Endothelial cell of umbilical vein (primary cell): ENCODE data around the gene ZSWIM5. TPM values are rescaled to one million over a fixed set of nuclear protein-coding genes. Genes with fewer than 3 reads are reported as not detected.

Experiments used
- BruUV-seq: library from RNA; stranded (reverse); fragments of 400-500 nt; replicated peaks from 2 replicates; lab custom pipeline; 2021; lab: Mats Ljungman, UMichigan
- CTCF ChIA-PET: fragments of 300-600, 350-600 bp; sonication (Branson Sonifier 250); formaldehyde crosslinking; loops from one replicate; lab custom pipeline; 2021; ENCODE audit warnings: antibody characterized with exemption, inconsistent platforms; lab: Charles Lee
- POLR2A ChIA-PET: fragments of 300-600, 350-600 bp; sonication (Branson Sonifier 250); formaldehyde crosslinking; loops from one replicate; lab custom pipeline; 2021; ENCODE audit warnings: antibody characterized with exemption, inconsistent platforms; lab: Charles Lee
- DNase-seq: peaks from one replicate; pipeline ENCODE4 v3.0.0-alpha.2; 2011; ENCODE audit warnings: low read depth, low spot score
- FAIRE-seq: peaks from 2 replicates; lab custom pipeline; 2011; peaks lifted over from hg19 to GRCh38; lab: Jason Lieb, UNC
- H2AFZ ChIP-seq: 2 replicates; pipeline ENCODE4 v1.6.0; 2012; ENCODE audit warnings: low read depth, low read length, control low read depth, inconsistent platforms
- H3K27ac ChIP-seq: 2 replicates; pipeline ENCODE4 v1.5.1; 2011; ENCODE audit warnings: low read depth, mild to moderate bottlenecking, control low read depth, low read length, moderate library complexity; ENCODE audit not compliant: insufficient read depth
- H3K27me3 ChIP-seq, 2 experiments: 2 replicates each; pipeline versions ENCODE4 v1.6.0 to v1.6.1; 2011; ENCODE audit warnings: low read length in 2 of 2, mixed read lengths in 1 of 2; ENCODE audit not compliant: control insufficient read depth in 2 of 2, insufficient read depth in 2 of 2
- H3K36me3 ChIP-seq, 2 experiments: 2 replicates in 1 of 2; 3 replicates in 1 of 2; pipeline ENCODE4 v1.5.1; 2011; ENCODE audit warnings: low read length in 2 of 2, mild to moderate bottlenecking in 1 of 2, moderate library complexity in 1 of 2; ENCODE audit not compliant: control insufficient read depth in 2 of 2, insufficient read depth in 2 of 2; ENCODE audit errors: extremely low read depth in 1 of 2
- H3K4me1 ChIP-seq: 3 replicates; pipeline ENCODE4 v1.5.1; 2011; ENCODE audit warnings: mild to moderate bottlenecking, low read length; ENCODE audit not compliant: control insufficient read depth, insufficient read depth; ENCODE audit errors: extremely low read depth
- H3K4me2 ChIP-seq: 2 replicates; pipeline ENCODE4 v1.6.1; 2011; ENCODE audit warnings: low read length, control low read depth, mixed read lengths; ENCODE audit not compliant: insufficient read depth
- H3K4me3 ChIP-seq, 3 experiments: fragments of 200-600 bp in 1 of 3; sonication (generic), shearing (Covaris generic) in 1 of 3; replicated peaks in 1 of 3; 2 replicates each; pipeline ENCODE4 v1.5.1; 2011 to 2016; ENCODE audit warnings: control low read depth in 3 of 3, low read length in 3 of 3, mild to moderate bottlenecking in 2 of 3, inconsistent platforms in 1 of 3, low read depth in 1 of 3, moderate library complexity in 1 of 3; ENCODE audit not compliant: insufficient read depth in 1 of 3
- H3K79me2 ChIP-seq: 2 replicates; pipeline ENCODE4 v1.6.0; 2012; ENCODE audit warnings: low read length, inconsistent platforms; ENCODE audit not compliant: control insufficient read depth, insufficient read depth
- H3K9ac ChIP-seq: replicated peaks from 2 replicates; pipeline ENCODE3; 2011; ENCODE audit warnings: low read length, control low read depth; ENCODE audit not compliant: insufficient read depth; ENCODE audit errors: extremely low read depth
- H3K9me1 ChIP-seq: replicated peaks from 3 replicates; pipeline ENCODE4 v1.6.0; 2011; ENCODE audit warnings: mild to moderate bottlenecking, low read length; ENCODE audit not compliant: control insufficient read depth, insufficient read depth; ENCODE audit errors: extremely low read depth
- H3K9me3 ChIP-seq: replicated peaks from 2 replicates; pipeline ENCODE4 v1.5.1; 2012; ENCODE audit warnings: low read length, inconsistent platforms; ENCODE audit not compliant: control insufficient read depth, insufficient read depth
- H4K20me1 ChIP-seq: replicated peaks from 2 replicates; pipeline ENCODE3; 2011; ENCODE audit warnings: mild to moderate bottlenecking, low read length; ENCODE audit not compliant: control insufficient read depth, insufficient read depth; ENCODE audit errors: extremely low read depth
- EZH2 ChIP-seq: IDR thresholded peaks from 2 replicates; pipeline ENCODE4 v1.6.1; 2012; ENCODE audit warnings: borderline replicate concordance, low read depth, mild to moderate bottlenecking, moderate library complexity, low read length, inconsistent platforms; ENCODE audit not compliant: severe bottlenecking
- FOS ChIP-seq: IDR thresholded peaks from 2 replicates; pipeline ENCODE4 v1.6.1; 2011; ENCODE audit warnings: mild to moderate bottlenecking, low read length, moderate library complexity, borderline replicate concordance; ENCODE audit not compliant: insufficient read depth
- GATA2 ChIP-seq: IDR thresholded peaks from 2 replicates; pipeline ENCODE4 v1.7.0; 2011; ENCODE audit warnings: low read depth, mild to moderate bottlenecking, moderate library complexity, mixed read lengths, low read length; ENCODE audit not compliant: insufficient read length, insufficient read depth
- JUN ChIP-seq: IDR thresholded peaks from 2 replicates; pipeline ENCODE4 v1.6.1; 2011; ENCODE audit warnings: borderline replicate concordance, low read depth; ENCODE audit not compliant: insufficient read length, insufficient read depth
- MYC ChIP-seq: IDR thresholded peaks from one replicate; pipeline ENCODE4 v1.6.1; 2011; ENCODE audit warnings: mild to moderate bottlenecking, low read depth, low read length
- POLR2A ChIP-seq: IDR thresholded peaks from 2 replicates; pipeline ENCODE4 v1.6.1; 2012; ENCODE audit warnings: low read depth, mild to moderate bottlenecking, control low read depth, low read length
- POLR2AphosphoS5 ChIP-seq: IDR thresholded peaks from 2 replicates; pipeline ENCODE4 v1.6.1; 2012; ENCODE audit warnings: low read depth, mild to moderate bottlenecking, control low read depth, low read length, moderate library complexity; ENCODE audit not compliant: insufficient read depth
- dilution Hi-C: fragments of 300-500 bp; cut with MboI; formaldehyde crosslinking; loops from one replicate; pipeline ENCODE4 v1.15.0; 2019; ENCODE audit warnings: low sequenced_read_pairs; ENCODE audit not compliant: extremely low pct_ligation_motif_present
- intact Hi-C: fragments of 100-400 bp; cut with micrococcal nuclease; formaldehyde crosslinking; loops from one replicate; pipeline ENCODE4 v1.10.0; 2022
- polyA plus RNA-seq, 4 experiments: library from polyadenylated mRNA; depleted of rRNA in 3 of 4; stranded (reverse) in 3 of 4; unstranded in 1 of 4; fragments of >200 nt; gene quantifications; 2 replicates each; pipeline versions ENCODE4 v1.2.1 to v1.2.3, GENCODE V29; 2011 to 2012; ENCODE audit warnings: missing spikeins in 1 of 4
- total RNA-seq: library from RNA; stranded (reverse); gene quantifications from 2 replicates; pipeline ENCODE4 v1.2.3, GENCODE V29; 2021
- TF ChIP-seq, protein P1 (sequence below): IDR thresholded peaks from 2 replicates; pipeline ENCODE4 v1.6.1; 2011; ENCODE audit not compliant: insufficient read depth, insufficient read length
- TF ChIP-seq, protein P2 (sequence below), 2 donors: IDR thresholded peaks; 1 replicate in 1 of 2; 2 replicates in 1 of 2; pipeline ENCODE4 v1.5.1; 2011; ENCODE audit warnings: low read length in 2 of 2, mild to moderate bottlenecking in 2 of 2, moderate library complexity in 2 of 2, control low read depth in 1 of 2, inconsistent platforms in 1 of 2, low read depth in 1 of 2; ENCODE audit not compliant: insufficient read depth in 1 of 2; ENCODE audit errors: extremely low read depth in 1 of 2

ZSWIM5 gene
- total and polyA plus RNA-seq, 2 donors (not counting 3 experiments of a cell fraction or from before 2014, with no cell fraction given): 1.6 to 4.3 TPM

DNA sequence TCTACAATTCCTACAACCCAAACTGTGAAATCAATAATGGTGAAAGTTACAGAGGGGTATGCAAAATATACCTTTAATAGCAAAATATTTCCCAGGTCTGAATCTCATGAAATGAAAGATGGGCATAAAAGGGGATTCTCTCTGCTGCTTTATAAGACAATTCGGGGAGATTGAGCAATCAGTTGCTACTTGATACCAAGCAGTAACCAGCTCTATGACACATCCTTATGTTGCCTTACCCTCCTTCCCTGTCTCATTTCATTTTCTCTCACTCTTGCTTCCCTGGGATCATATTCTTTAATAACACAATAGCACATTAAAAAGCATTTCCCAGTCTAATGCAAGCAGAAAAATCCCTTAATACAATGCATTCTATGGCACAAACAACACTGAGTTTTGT is 29.0 kb downstream of the ZSWIM5 start:
- Histone ChIP-seq H3K79me2 (no peaks in the 10 kb centered on the region), H4K20me1 (no peaks in the 10 kb centered on the region), H3K9me3 (no peaks in the 10 kb centered on the region), H3K9ac (no peak overlapping the region), H3K27ac (no peak overlapping the region), H3K4me1 (no peaks in the 10 kb centered on the region), H2AFZ (no peak overlapping the region), H3K9me1 (no peaks in the 10 kb centered on the region), H3K27me3 (no peaks in the 10 kb centered on the region), H3K4me2 (no peak overlapping the region), H3K4me3 (no peak overlapping the region), H3K36me3 (no peaks in the 10 kb centered on the region)
- DNase-seq (no peak), FAIRE-seq (no peak)
- POLR2A ChIA-PET: no interaction called here
- dilution Hi-C loops (no loop called here), intact Hi-C loops (no loop called here)
- no TSS peak for BruUV-seq
- CTCF ChIA-PET: no interaction called here
- TF ChIP-seq, protein P1, sequence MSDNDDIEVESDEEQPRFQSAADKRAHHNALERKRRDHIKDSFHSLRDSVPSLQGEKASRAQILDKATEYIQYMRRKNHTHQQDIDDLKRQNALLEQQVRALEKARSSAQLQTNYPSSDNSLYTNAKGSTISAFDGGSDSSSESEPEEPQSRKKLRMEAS: no peak
- TF ChIP-seq POLR2AphosphoS5: no peak
- TF ChIP-seq FOS: no peak

DNA sequence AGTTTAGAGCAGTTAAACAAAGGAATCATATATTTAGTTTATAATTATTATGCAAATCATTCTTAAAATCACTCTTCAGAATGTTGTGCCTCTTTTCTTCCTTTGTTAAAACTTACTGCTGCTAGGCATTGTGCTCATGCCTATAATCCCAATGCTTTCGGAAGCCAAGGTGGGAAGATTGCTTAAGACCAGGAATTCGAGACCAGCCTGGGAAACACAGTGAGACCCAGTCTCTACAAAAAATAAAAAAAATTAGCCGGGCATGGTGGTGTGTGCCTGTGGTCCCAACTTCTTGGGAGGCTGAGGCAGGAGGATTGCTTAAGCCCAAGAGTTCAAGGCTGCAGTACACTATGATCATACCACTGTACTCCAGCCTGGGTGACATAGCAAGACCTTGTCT is 33.6 kb downstream of the ZSWIM5 start:
- Histone ChIP-seq H3K27me3 (no peaks in the 10 kb centered on the region), H3K79me2 (no peaks in the 10 kb centered on the region), H3K9ac (no peak overlapping the region), H4K20me1 (no peaks in the 10 kb centered on the region), H3K36me3 (no peaks in the 10 kb centered on the region), H3K9me1 (no peaks in the 10 kb centered on the region), H3K9me3 (no peaks in the 10 kb centered on the region), H3K4me3 (no peak overlapping the region), H3K27ac (no peak overlapping the region), H2AFZ (no peak overlapping the region), H3K4me1 (no peaks in the 10 kb centered on the region), H3K4me2 (no peak overlapping the region)
- CTCF ChIA-PET: no interaction called here
- no TSS peak for BruUV-seq
- no peak for FAIRE-seq
- dilution Hi-C loops (no loop called here), intact Hi-C loops (no loop called here)
- POLR2A ChIA-PET: no interaction called here
- no peak for DNase-seq
- TF ChIP-seq MYC (no peak), POLR2A (no peak), FOS (no peak), JUN (no peak), EZH2 (no peak), POLR2AphosphoS5 (no peak), GATA2 (no peak)
- TF ChIP-seq, protein P1: no peak
- TF ChIP-seq, protein P2, sequence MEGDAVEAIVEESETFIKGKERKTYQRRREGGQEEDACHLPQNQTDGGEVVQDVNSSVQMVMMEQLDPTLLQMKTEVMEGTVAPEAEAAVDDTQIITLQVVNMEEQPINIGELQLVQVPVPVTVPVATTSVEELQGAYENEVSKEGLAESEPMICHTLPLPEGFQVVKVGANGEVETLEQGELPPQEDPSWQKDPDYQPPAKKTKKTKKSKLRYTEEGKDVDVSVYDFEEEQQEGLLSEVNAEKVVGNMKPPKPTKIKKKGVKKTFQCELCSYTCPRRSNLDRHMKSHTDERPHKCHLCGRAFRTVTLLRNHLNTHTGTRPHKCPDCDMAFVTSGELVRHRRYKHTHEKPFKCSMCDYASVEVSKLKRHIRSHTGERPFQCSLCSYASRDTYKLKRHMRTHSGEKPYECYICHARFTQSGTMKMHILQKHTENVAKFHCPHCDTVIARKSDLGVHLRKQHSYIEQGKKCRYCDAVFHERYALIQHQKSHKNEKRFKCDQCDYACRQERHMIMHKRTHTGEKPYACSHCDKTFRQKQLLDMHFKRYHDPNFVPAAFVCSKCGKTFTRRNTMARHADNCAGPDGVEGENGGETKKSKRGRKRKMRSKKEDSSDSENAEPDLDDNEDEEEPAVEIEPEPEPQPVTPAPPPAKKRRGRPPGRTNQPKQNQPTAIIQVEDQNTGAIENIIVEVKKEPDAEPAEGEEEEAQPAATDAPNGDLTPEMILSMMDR (IDR thresholded peaks at IDR 0.05; ENCODE audit: extremely low read depth in 1 of 2, insufficient read depth in 1 of 2, low read depth in 1 of 2, low read length in 2 of 2): no peak
